Transverse colon (tissue), 3 donors: ENCODE measurements around the gene MBTPS1.

Source experiments
- POLR2A ChIP-seq: fragments of 450-650 bp; IDR thresholded peaks from one replicate; pipeline ENCODE4 v1.6.1; 2016; ENCODE audit warnings: antibody characterized with exemption, mild to moderate bottlenecking, moderate library complexity
- TF ChIP-seq, protein P1 (sequence below), 5 experiments: fragments of 200-600 bp in 3 of 5; fragments of 450-650 bp in 2 of 5; sonication (generic) in 3 of 5; IDR thresholded peaks; 1 replicate in 2 of 5; 2 replicates in 3 of 5; pipeline ENCODE4 v1.5.1; 2016 to 2017; ENCODE audit warnings: antibody characterized with exemption in 5 of 5, inconsistent platforms in 3 of 5, mild to moderate bottlenecking in 2 of 5, moderate library complexity in 1 of 5

DNA sequence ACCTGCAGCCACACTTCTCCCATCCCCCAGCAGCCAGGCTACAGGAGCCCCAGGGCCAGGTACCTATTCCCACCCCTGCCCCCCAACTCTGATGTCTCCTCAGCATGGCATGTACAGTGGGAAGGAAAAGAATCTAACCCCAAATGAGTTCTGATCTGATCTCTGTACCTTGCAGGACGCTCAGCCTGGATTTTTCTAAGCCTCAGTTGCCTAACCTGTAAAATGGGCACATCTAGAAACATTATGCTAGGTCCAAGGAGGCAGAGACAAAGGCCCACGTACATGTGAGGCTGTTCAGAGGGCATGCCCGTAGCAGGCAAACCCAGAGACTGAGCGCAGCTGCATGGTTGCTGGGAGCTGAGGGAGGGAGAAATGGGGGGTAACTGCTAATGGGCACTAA, 109.2 kb downstream of the MBTPS1 start:
- TF ChIP-seq, protein P1, sequence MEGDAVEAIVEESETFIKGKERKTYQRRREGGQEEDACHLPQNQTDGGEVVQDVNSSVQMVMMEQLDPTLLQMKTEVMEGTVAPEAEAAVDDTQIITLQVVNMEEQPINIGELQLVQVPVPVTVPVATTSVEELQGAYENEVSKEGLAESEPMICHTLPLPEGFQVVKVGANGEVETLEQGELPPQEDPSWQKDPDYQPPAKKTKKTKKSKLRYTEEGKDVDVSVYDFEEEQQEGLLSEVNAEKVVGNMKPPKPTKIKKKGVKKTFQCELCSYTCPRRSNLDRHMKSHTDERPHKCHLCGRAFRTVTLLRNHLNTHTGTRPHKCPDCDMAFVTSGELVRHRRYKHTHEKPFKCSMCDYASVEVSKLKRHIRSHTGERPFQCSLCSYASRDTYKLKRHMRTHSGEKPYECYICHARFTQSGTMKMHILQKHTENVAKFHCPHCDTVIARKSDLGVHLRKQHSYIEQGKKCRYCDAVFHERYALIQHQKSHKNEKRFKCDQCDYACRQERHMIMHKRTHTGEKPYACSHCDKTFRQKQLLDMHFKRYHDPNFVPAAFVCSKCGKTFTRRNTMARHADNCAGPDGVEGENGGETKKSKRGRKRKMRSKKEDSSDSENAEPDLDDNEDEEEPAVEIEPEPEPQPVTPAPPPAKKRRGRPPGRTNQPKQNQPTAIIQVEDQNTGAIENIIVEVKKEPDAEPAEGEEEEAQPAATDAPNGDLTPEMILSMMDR (IDR thresholded peaks at IDR 0.05), result no peak
- no peak for TF ChIP-seq POLR2A
